Lung (tissue), 12 donors: ENCODE data around the gene MAP4K1. TPM values are rescaled to one million over a fixed set of nuclear protein-coding genes. Genes with fewer than 3 reads are reported as not detected.

Experiments used
- ATAC-seq: fragments of 200-7000 bp; cut with Tn5 transposase; one replicate; pipeline ENCODE4 v1.9.1; 2020; ENCODE audit warnings: moderate number of reproducible peaks; ENCODE audit not compliant: insufficient read depth, low FRiP score
- DNase-seq, 3 donors: peaks; one replicate each; pipeline ENCODE4 v3.0.0-alpha.2; 2013 to 2017
- H3K27ac ChIP-seq, 2 donors: one replicate each; pipeline ENCODE4 v1.5.1; 2013; ENCODE audit warnings: mild to moderate bottlenecking in 2 of 2, moderate library complexity in 2 of 2, control low read depth in 1 of 2, inconsistent platforms in 1 of 2, low read depth in 1 of 2, low read length in 1 of 2
- H3K27me3 ChIP-seq, 3 donors: one replicate each; pipeline ENCODE4 v1.5.1; 2013; ENCODE audit warnings: low read length in 2 of 3; ENCODE audit not compliant: control insufficient read depth in 3 of 3, insufficient read depth in 3 of 3
- H3K36me3 ChIP-seq, 4 donors: one replicate each; pipeline ENCODE4 v1.5.1; 2013; ENCODE audit warnings: low read length in 4 of 4, mild to moderate bottlenecking in 1 of 4, moderate library complexity in 1 of 4; ENCODE audit not compliant: control insufficient read depth in 4 of 4, insufficient read depth in 4 of 4
- H3K4me1 ChIP-seq, 5 donors: one replicate each; pipeline ENCODE4 v1.5.1; 2013; ENCODE audit warnings: low read length in 5 of 5, mild to moderate bottlenecking in 2 of 5, moderate library complexity in 1 of 5; ENCODE audit not compliant: control insufficient read depth in 5 of 5, insufficient read depth in 5 of 5
- H3K4me3 ChIP-seq: one replicate; pipeline ENCODE4 v1.5.1; 2013; ENCODE audit warnings: mild to moderate bottlenecking, control low read depth, moderate library complexity
- H3K9ac ChIP-seq, 2 donors: one replicate each; pipeline ENCODE4 v1.5.1; 2013; ENCODE audit warnings: low read length in 2 of 2, control low read depth in 1 of 2; ENCODE audit not compliant: insufficient read depth in 1 of 2
- H3K9me3 ChIP-seq, 4 donors: one replicate each; pipeline ENCODE4 v1.5.1; 2013; ENCODE audit warnings: low read length in 3 of 4, mild to moderate bottlenecking in 1 of 4, moderate library complexity in 1 of 4; ENCODE audit not compliant: control insufficient read depth in 4 of 4, insufficient read depth in 3 of 4
- CTCF ChIP-seq: IDR thresholded peaks from 2 replicates; pipeline ENCODE4 v1.5.1; 2012; ENCODE audit warnings: mild to moderate bottlenecking; ENCODE audit errors: control extremely low read depth, extremely low read depth
- WGBS, 2 donors: extraction: QIAGEN DNeasy Blood & Tissue Kit; methylation state at CpG; one replicate each; pipeline ENCODE4 v1.1.7; 2013; 5-methylcytosine and 5-hydroxymethylcytosine counted together
- polyA plus RNA-seq, 2 donors: library from polyadenylated mRNA; stranded (reverse); fragments of 200-250 nt; gene quantifications; one replicate each; pipeline ENCODE4 v1.2.1, GENCODE V29; 2013
- total RNA-seq, 2 donors: library from RNA; depleted of rRNA in 1 of 2; stranded (reverse); fragments of >200 nt in 1 of 2; gene quantifications; one replicate each; pipeline ENCODE4 v1.2.1, GENCODE V29; 2014 to 2021
- donor health status: control.
- donor health status: control.
- donor health status: Bipolar disorder and iron deficiency.
- donor health status: healthy.
- donor health status: DM: yes; HTN: yes; CAD: no.

The MAP4K1 gene
- total and polyA plus RNA-seq, 4 donors: 4.0 to 13.1 (median 8.4) TPM

GRCh38 chr19:38571682-38572081, 46.1 kb downstream of the MAP4K1 start:
- TF ChIP-seq CTCF: no peak
- 89 to 92% methylated on average over 2 of the region's 2 CpGs for WGBS, 2 donors
- no peak overlapping the region for H3K27ac ChIP-seq
- no peaks in the 10 kb centered on the region for H3K4me1 ChIP-seq
- peaks cover 0 to under 1% (median 0%) of the 10 kb centered on the region in 3 donors for H3K27me3 ChIP-seq
- no peaks in the 10 kb centered on the region for H3K36me3 ChIP-seq
- H3K4me3 ChIP-seq: no peak overlapping the region
- DNase-seq (no peak), ATAC-seq (no peak)
- no peaks in the 10 kb centered on the region for H3K9me3 ChIP-seq
- no peak overlapping the region for H3K9ac ChIP-seq

GRCh38 chr19:38569368-38569983, 48.3 kb downstream of the MAP4K1 start:
- Histone ChIP-seq H3K9me3 (no peaks in the 10 kb centered on the region), H3K27me3 (peaks cover 0 to 12% (median 7%) of the 10 kb centered on the region in 3 donors), H3K4me1 (peaks cover 0 to 5% (median 0%) of the 10 kb centered on the region in 5 donors), H3K27ac (no peak overlapping the region), H3K4me3 (no peak overlapping the region), H3K9ac (no peak overlapping the region), H3K36me3 (no peaks in the 10 kb centered on the region)
- no peak for TF ChIP-seq CTCF
- no peak for ATAC-seq
- 82 to 86% methylated on average over 6 of the region's 6 CpGs for WGBS, 2 donors
- no peak for DNase-seq

- WGBS, 2 donors: 52 to 57% methylated on average over 21 of the region's 21 CpGs
- Histone ChIP-seq H3K36me3 (no peaks in the 10 kb centered on the region), H3K9ac (no peak overlapping the region), H3K4me1 (peaks cover 0 to 5% (median 0%) of the 10 kb centered on the region in 5 donors), H3K27me3 (peaks cover 0 to 13% (median 9%) of the 10 kb centered on the region in 3 donors), H3K9me3 (no peaks in the 10 kb centered on the region), H3K4me3 (no peak overlapping the region), H3K27ac (no peak overlapping the region)
- TF ChIP-seq CTCF: no peak
- DNase-seq (no peak), ATAC-seq (no peak)
These were observed 52.1 kb downstream of the MAP4K1 start for GRCh38 chr19:38565691-38566105.
